Kidney tubule cell (primary cell): ENCODE data around the gene RBBP8NL.

Source experiments
- DNase-seq: peaks from one replicate; pipeline ENCODE4 v3.0.0-alpha.2; 2018; ENCODE audit warnings: low spot score

Gene RBBP8NL

GRCh38 chr20:62408055-62408454 is 19.3 kb downstream of the RBBP8NL start:
- no peak for DNase-seq

GRCh38 chr20:62407221-62407992 is 19.9 kb downstream of the RBBP8NL start, which contains the start of gene CABLES2:
Gene CABLES2 (minus strand): TSS chr20:62407285. CDS start chr20:62407276, 9 bp downstream.
- DNase-seq, result peak; percentile 95

- DNase-seq, result no peak
Measured at GRCh38 chr20:62406635-62407176, 20.6 kb downstream of the RBBP8NL start.

- no peak for DNase-seq
Measured at GRCh38 chr20:62405981-62406513, 21.3 kb downstream of the RBBP8NL start.

GRCh38 chr20:62405108-62405980 is 22.0 kb downstream of the RBBP8NL start:
- DNase-seq, result peak; percentile 55

- DNase-seq, result no peak
Measured at GRCh38 chr20:62404761-62405107, 22.6 kb downstream of the RBBP8NL start.

- DNase-seq, result no peak
Measured at GRCh38 chr20:62404112-62404665, 23.1 kb downstream of the RBBP8NL start.

GRCh38 chr20:62403331-62403730 is 24.0 kb downstream of the RBBP8NL start:
- no peak for DNase-seq

- no peak for DNase-seq
Measured at GRCh38 chr20:62402456-62403150, 24.7 kb downstream of the RBBP8NL start.

GRCh38 chr20:62401331-62401779 is 26.0 kb downstream of the RBBP8NL start:
- no peak for DNase-seq

- DNase-seq, result no peak
Measured at GRCh38 chr20:62400541-62400940, 26.8 kb downstream of the RBBP8NL start.

- no peak for DNase-seq
Measured at GRCh38 chr20:62400021-62400420, 27.3 kb downstream of the RBBP8NL start.

- no peak for DNase-seq
Measured at GRCh38 chr20:62398120-62398821, 29.1 kb downstream of the RBBP8NL start.

GRCh38 chr20:62396367-62397239 is 30.7 kb downstream of the RBBP8NL start:
- no peak for DNase-seq

- no peak for DNase-seq
Measured at GRCh38 chr20:62395311-62396242, 31.8 kb downstream of the RBBP8NL start.

GRCh38 chr20:62394248-62395245 is 32.8 kb downstream of the RBBP8NL start:
- no peak for DNase-seq

- no peak for DNase-seq
Measured at GRCh38 chr20:62393830-62394229, 33.5 kb downstream of the RBBP8NL start.

GRCh38 chr20:62393335-62393665 is 34.0 kb downstream of the RBBP8NL start:
- no peak for DNase-seq
